Loucy (cell line): Measurements from ENCODE around the gene FGF22.
"Not testable (repeated sequence)": the region's sequence is repeated elsewhere in the genome, so short reads cannot be mapped to it uniquely, and the experiment has no call there.

ENCODE experiments used
- H2AFZ ChIP-seq: fragments of 200-600 bp; sonication (generic); 2 replicates; pipeline ENCODE4 v1.6.0; 2016; ENCODE audit warnings: antibody characterized with exemption, mild to moderate bottlenecking, low read length, moderate library complexity
- H3F3A ChIP-seq: fragments of 200-600 bp; 2 replicates; pipeline ENCODE4 v1.6.0; 2016; ENCODE audit warnings: antibody characterized with exemption, low read depth, mild to moderate bottlenecking
- H3K27me3 ChIP-seq: fragments of 200-600 bp; sonication (generic); 2 replicates; pipeline ENCODE4 v1.6.1; 2014; ENCODE audit warnings: low read length, mild to moderate bottlenecking; ENCODE audit not compliant: insufficient read depth, poor library complexity, severe bottlenecking
- H3K36me3 ChIP-seq: fragments of 200-600 bp; sonication (generic); 2 replicates; pipeline ENCODE4 v1.6.1; 2016; ENCODE audit warnings: low read length; ENCODE audit not compliant: insufficient read depth
- H3K4me1 ChIP-seq: fragments of 200-600 bp; sonication (generic); 2 replicates; pipeline ENCODE4 v1.5.1; 2014; ENCODE audit warnings: low read length, mild to moderate bottlenecking; ENCODE audit not compliant: insufficient read depth, poor library complexity, severe bottlenecking
- H3K4me2 ChIP-seq: fragments of 200-600 bp; sonication (generic); 2 replicates; pipeline ENCODE4 v1.6.0; 2014; ENCODE audit warnings: antibody characterized with exemption, low read length, low read depth, mild to moderate bottlenecking; ENCODE audit not compliant: poor library complexity, severe bottlenecking
- H3K4me3 ChIP-seq: fragments of 200-600 bp; sonication (generic); 2 replicates; pipeline ENCODE4 v1.5.1; 2014; ENCODE audit warnings: low read length, mild to moderate bottlenecking, mixed read lengths; ENCODE audit not compliant: poor library complexity, severe bottlenecking
- H3K79me2 ChIP-seq: fragments of 200-600 bp; sonication (generic); 2 replicates; pipeline ENCODE4 v1.6.1; 2014; ENCODE audit warnings: low read length; ENCODE audit not compliant: insufficient read depth
- H3K9ac ChIP-seq: fragments of 200-600 bp; sonication (generic); 2 replicates; pipeline ENCODE4 v1.6.0; 2014; ENCODE audit warnings: mild to moderate bottlenecking, low read depth, low read length, moderate library complexity; ENCODE audit not compliant: poor library complexity, severe bottlenecking
- H3K9me2 ChIP-seq: fragments of 200-600 bp; sonication (generic); replicated peaks from 2 replicates; pipeline ENCODE4 v1.6.1; 2016; ENCODE audit warnings: low read depth, low read length, mixed read lengths
- H3K9me3 ChIP-seq: fragments of 200-600 bp; sonication (generic); 2 replicates; pipeline ENCODE4 v1.6.1; 2014; ENCODE audit warnings: mild to moderate bottlenecking, antibody characterized with exemption, low read length, low read depth; ENCODE audit not compliant: insufficient read depth
- H4K20me1 ChIP-seq: fragments of 200-600 bp; sonication (generic); 2 replicates; pipeline ENCODE4 v1.6.0; 2014; ENCODE audit warnings: antibody characterized with exemption, low read length, mild to moderate bottlenecking; ENCODE audit not compliant: insufficient read depth, poor library complexity, severe bottlenecking
- CTCF ChIP-seq: fragments of 200-600 bp; sonication (generic); conservative IDR thresholded peaks from 2 replicates; pipeline ENCODE4 v1.5.1; 2014; ENCODE audit warnings: mild to moderate bottlenecking, antibody characterized with exemption, low read length
- EZH2phosphoT487 ChIP-seq: fragments of 200-600 bp; IDR thresholded peaks from 2 replicates; pipeline ENCODE4 v1.6.1; 2018; ENCODE audit warnings: antibody characterized with exemption, mild to moderate bottlenecking, moderate library complexity, borderline replicate concordance

The FGF22 gene

GRCh38 chr19:624433-625109, 15.1 kb upstream of the FGF22 start:
- Histone ChIP-seq H2AFZ (no peak overlapping the region), H3K36me3 (peaks cover 8% of the 10 kb centered on the region; the same call in 1 of the 2 replicates), H3K4me1 (peaks cover 3% of the 10 kb centered on the region), H3K9me2 (no peaks in the 10 kb centered on the region), H4K20me1 (no peaks in the 10 kb centered on the region), H3K9ac (no peak overlapping the region), H3F3A (no peaks in the 10 kb centered on the region), H3K9me3 (no peaks in the 10 kb centered on the region), H3K79me2 (peaks cover 9% of the 10 kb centered on the region; the same call in 1 of the 2 replicates), H3K27me3 (no peaks in the 10 kb centered on the region), H3K4me2 (no peak overlapping the region), H3K4me3 (no peak overlapping the region)
- TF ChIP-seq EZH2phosphoT487 (no peak), CTCF (no peak)

GRCh38 chr19:625257-625656, 14.4 kb upstream of the FGF22 start:
- Histone ChIP-seq H3K79me2 (peaks cover 10% of the 10 kb centered on the region; the same call in 1 of the 2 replicates), H3K9me3 (no peaks in the 10 kb centered on the region), H3K9me2 (no peaks in the 10 kb centered on the region), H3K4me3 (no peak overlapping the region), H2AFZ (no peak overlapping the region), H3K4me2 (no peak overlapping the region), H3K27me3 (no peaks in the 10 kb centered on the region), H3F3A (no peaks in the 10 kb centered on the region), H4K20me1 (no peaks in the 10 kb centered on the region), H3K9ac (no peak overlapping the region), H3K36me3 (peaks cover 5% of the 10 kb centered on the region; the same call in 1 of the 2 replicates), H3K4me1 (peaks cover 3% of the 10 kb centered on the region)
- no peak for TF ChIP-seq CTCF
- TF ChIP-seq EZH2phosphoT487: no peak

- not testable (repeated sequence) for H3K9me2 ChIP-seq, H3K4me1 ChIP-seq, H2AFZ ChIP-seq, H3F3A ChIP-seq, H3K4me3 ChIP-seq, H3K36me3 ChIP-seq, H4K20me1 ChIP-seq, H3K9ac ChIP-seq, H3K4me2 ChIP-seq, H3K27me3 ChIP-seq, H3K9me3 ChIP-seq
- H3K79me2 ChIP-seq: peaks cover 23% of the 10 kb centered on the region; the same call in 1 of the 2 replicates
These were observed 13.1 kb upstream of the FGF22 start for GRCh38 chr19:626566-626965.

- no peak overlapping the region for H3K9ac ChIP-seq
- no peaks in the 10 kb centered on the region for H3K9me3 ChIP-seq
- peaks cover 9% of the 10 kb centered on the region for H3K4me1 ChIP-seq
- no peak overlapping the region for H3K4me3 ChIP-seq
- H3F3A ChIP-seq: no peaks in the 10 kb centered on the region
- H3K79me2 ChIP-seq: peaks cover 37% of the 10 kb centered on the region
- H4K20me1 ChIP-seq: peaks cover 5% of the 10 kb centered on the region
- no peak overlapping the region for H3K4me2 ChIP-seq
- no peak overlapping the region for H2AFZ ChIP-seq
- H3K9me2 ChIP-seq: no peaks in the 10 kb centered on the region
- H3K36me3 ChIP-seq: 0 out of 2 replicates have a peak, but pooled peaks cover 5% of the 10 kb centered on the region
- TF ChIP-seq CTCF: peak; percentile 58
- no peak for TF ChIP-seq EZH2phosphoT487
- H3K27me3 ChIP-seq: no peaks in the 10 kb centered on the region
These were observed 11.5 kb upstream of the FGF22 start for GRCh38 chr19:628168-628567.

GRCh38 chr19:629515-629914, 10.2 kb upstream of the FGF22 start:
- H3F3A ChIP-seq, H3K27me3 ChIP-seq, H3K9me2 ChIP-seq, H4K20me1 ChIP-seq, H3K36me3 ChIP-seq, H2AFZ ChIP-seq, H3K9ac ChIP-seq, H3K4me3 ChIP-seq, H3K9me3 ChIP-seq: not testable (repeated sequence)
- peaks cover 37% of the 10 kb centered on the region for H3K79me2 ChIP-seq
- H3K4me1 ChIP-seq: peaks cover 15% of the 10 kb centered on the region
- H3K4me2 ChIP-seq: peak overlapping the region; percentile 24
